GM23338 (cell line): ENCODE measurements around the gene HNRNPF.
"Not testable (repeated sequence)": the region's sequence is repeated elsewhere in the genome, so short reads cannot be mapped to it uniquely, and the experiment has no call there.

ENCODE experiments used
- CREB1 ChIP-seq: fragments of 250-450 bp; sonication (Bioruptor Pico); IDR thresholded peaks from 2 replicates; pipeline ENCODE4 v1.5.0; 2020; ENCODE audit warnings: low read depth, mild to moderate bottlenecking, moderate library complexity
- ETS1 ChIP-seq: IDR thresholded peaks from 2 replicates; pipeline ENCODE4 v1.6.1; 2016; ENCODE audit warnings: antibody characterized with exemption

- not testable (repeated sequence) for TF ChIP-seq ETS1, CREB1
Observed at GRCh38 chr10:43337536-43337935, 71.5 kb downstream of the HNRNPF start.
